Anterior cingulate cortex (tissue), 58 donors: Measurements from ENCODE around the gene TTI1.

ENCODE experiments used
- DNase-seq, 58 donors: peaks; one replicate each; lab custom pipeline; 2025; lab: John Stamatoyannopoulos, UW

Gene TTI1

GRCh38 chr20:38033330-38034107 lies at the start of gene TTI1, which contains the start of gene RPRD1B:
Gene TTI1 (minus strand): TSS chr20:38033456. CDS start chr20:38013816, 19,640 bp downstream.
Gene RPRD1B (plus strand): TSS chr20:38033746. CDS start chr20:38033948, 202 bp downstream.
- DNase-seq = peak in 57 of 58 donors; percentile 57 to 98 (median 89)

- no peak for DNase-seq
These were observed 49.6 kb upstream of the TTI1 start for GRCh38 chr20:38082894-38083293.

- no peak for DNase-seq
These were observed 48.3 kb upstream of the TTI1 start for GRCh38 chr20:38081575-38081974.

GRCh38 chr20:38079353-38079752 lies 46.1 kb upstream of the TTI1 start:
- no peak for DNase-seq

- DNase-seq = no peak
These were observed 44.8 kb upstream of the TTI1 start for GRCh38 chr20:38078084-38078483.

- no peak for DNase-seq
These were observed 43.3 kb upstream of the TTI1 start for GRCh38 chr20:38076548-38076947.

- DNase-seq = no peak
These were observed 42.1 kb upstream of the TTI1 start for GRCh38 chr20:38075161-38075998.

- DNase-seq = peak in 11 of 58 donors; percentile 1 to 48 (median 9)
These were observed 40.2 kb upstream of the TTI1 start for GRCh38 chr20:38073307-38074071.

- no peak for DNase-seq
These were observed 39.6 kb upstream of the TTI1 start for GRCh38 chr20:38072898-38073297.

- no peak for DNase-seq
These were observed 34.6 kb upstream of the TTI1 start for GRCh38 chr20:38067717-38068365.

- DNase-seq = no peak
These were observed 33.9 kb upstream of the TTI1 start for GRCh38 chr20:38066969-38067716.

GRCh38 chr20:38065764-38066375 lies 32.6 kb upstream of the TTI1 start:
- peak in 24 of 58 donors; percentile 1 to 33 (median 13) for DNase-seq

GRCh38 chr20:38063911-38064530 lies 30.8 kb upstream of the TTI1 start:
- DNase-seq = no peak

- DNase-seq = no peak
These were observed 29.6 kb upstream of the TTI1 start for GRCh38 chr20:38062890-38063289.

GRCh38 chr20:38061109-38061508 lies 27.9 kb upstream of the TTI1 start:
- DNase-seq = no peak

GRCh38 chr20:38060536-38060935 lies 27.3 kb upstream of the TTI1 start:
- no peak for DNase-seq

GRCh38 chr20:38059832-38060231 lies 26.6 kb upstream of the TTI1 start:
- no peak for DNase-seq

GRCh38 chr20:38057351-38057972 lies 24.2 kb upstream of the TTI1 start:
- DNase-seq = peak in 50 of 58 donors; percentile 3 to 90 (median 36)
